HG02571 (cell line): ENCODE data around the gene POLR1G.

ENCODE experiments used
- ATAC-seq: cut with Tn5 transposase; IDR thresholded peaks from one replicate; pipeline ENCODE4 v1.9.1; 2021; ENCODE audit warnings: mild to moderate bottlenecking, moderate library complexity; ENCODE audit not compliant: unreplicated experiment

POLR1G gene, protein sequence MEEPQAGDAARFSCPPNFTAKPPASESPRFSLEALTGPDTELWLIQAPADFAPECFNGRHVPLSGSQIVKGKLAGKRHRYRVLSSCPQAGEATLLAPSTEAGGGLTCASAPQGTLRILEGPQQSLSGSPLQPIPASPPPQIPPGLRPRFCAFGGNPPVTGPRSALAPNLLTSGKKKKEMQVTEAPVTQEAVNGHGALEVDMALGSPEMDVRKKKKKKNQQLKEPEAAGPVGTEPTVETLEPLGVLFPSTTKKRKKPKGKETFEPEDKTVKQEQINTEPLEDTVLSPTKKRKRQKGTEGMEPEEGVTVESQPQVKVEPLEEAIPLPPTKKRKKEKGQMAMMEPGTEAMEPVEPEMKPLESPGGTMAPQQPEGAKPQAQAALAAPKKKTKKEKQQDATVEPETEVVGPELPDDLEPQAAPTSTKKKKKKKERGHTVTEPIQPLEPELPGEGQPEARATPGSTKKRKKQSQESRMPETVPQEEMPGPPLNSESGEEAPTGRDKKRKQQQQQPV

GRCh38 chr19:45406226-45407090, at the start of gene POLR1G:
Gene POLR1G (plus strand): TSS chr19:45406644. CDS start chr19:45406697, 53 bp downstream.
- peak; percentile 78 for ATAC-seq

DNA sequence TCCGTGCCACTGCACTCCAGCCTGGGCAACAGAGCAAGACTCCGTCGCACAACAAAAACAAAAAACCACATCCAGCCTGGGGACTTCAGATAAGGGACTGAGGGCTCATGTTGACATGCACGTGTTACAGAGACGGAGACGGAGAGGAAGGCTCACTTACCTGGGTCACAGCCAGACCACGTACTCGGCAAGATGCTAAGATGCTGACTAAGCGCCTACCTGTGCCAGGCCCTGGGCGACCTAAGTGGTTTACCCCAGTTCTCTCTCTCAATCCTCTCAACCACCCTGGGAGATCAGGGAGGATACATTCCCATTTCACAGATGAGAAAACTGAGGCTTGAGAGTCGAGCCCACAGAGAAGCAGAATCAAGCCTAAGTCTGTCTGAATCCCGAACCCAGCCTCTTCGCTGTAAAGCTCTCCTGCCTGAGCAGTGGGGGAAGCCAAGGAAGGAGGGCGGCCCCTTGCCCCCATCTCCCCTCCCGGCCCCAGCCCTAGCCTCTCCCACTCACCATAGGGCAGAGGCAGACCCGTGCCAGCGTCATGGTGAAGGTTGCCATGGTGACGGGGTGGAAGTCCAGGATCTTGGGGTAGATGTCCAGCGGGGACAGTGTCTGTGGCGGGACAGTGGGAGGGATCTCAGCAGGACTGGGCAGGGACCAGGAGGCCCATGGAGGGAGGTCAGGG, 49.5 kb upstream of the POLR1G start:
- ATAC-seq = no peak

- ATAC-seq = no peak
Measured at GRCh38 chr19:45357445-45357783, 49.0 kb upstream of the POLR1G start.

DNA sequence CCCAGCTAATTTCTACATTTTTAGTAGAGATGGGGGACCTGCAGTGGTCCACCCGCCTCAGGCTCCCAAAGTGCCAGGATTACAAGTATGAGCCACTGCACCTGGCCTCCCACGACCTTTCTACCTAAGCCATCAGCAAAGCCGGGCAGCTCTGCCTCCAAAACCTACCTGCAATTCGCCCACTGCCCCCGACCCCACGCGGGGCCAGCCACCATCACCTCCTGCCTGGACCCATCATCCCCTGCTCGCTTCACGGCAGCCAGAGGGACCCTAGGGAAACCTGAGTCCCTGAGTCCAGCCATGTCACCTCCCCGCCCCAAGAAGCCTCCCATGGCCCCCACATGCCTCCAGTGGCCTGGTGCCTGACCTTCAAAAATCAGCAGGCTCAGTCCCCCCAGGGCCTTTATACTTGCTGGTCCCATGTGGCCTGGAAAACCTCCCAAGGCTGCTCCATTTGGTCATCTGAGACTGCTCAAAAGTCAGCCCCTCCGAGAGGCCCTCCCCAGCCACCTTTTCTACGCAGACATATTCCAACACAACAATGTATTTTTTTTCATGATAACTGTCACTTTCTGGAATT, 48.1 kb upstream of the POLR1G start:
- no peak for ATAC-seq

GRCh38 chr19:45361608-45362007, 44.8 kb upstream of the POLR1G start:
- no peak for ATAC-seq

GRCh38 chr19:45362291-45362690, 44.2 kb upstream of the POLR1G start:
- ATAC-seq = no peak

GRCh38 chr19:45363861-45364459, 42.5 kb upstream of the POLR1G start:
- no peak for ATAC-seq

DNA sequence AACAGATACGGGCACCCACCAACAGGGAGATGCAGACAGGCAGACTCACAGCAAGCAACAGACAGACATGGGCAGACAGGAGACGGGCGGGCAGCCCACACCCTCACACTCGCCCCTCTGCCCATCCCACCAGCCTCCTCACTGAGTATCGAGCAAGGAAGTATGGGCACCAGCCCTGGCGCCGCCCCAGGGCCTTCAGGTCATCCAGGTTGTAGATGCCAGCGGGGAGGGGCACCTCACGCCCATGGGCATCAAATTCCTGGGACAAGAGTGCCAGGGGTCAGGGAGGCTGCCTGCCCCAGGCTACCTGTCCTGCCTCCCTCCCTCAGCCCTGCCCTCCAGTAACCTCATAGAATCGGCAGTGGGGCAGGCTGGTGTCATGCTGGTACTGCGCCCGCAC, 41.7 kb upstream of the POLR1G start:
- ATAC-seq = no peak

DNA sequence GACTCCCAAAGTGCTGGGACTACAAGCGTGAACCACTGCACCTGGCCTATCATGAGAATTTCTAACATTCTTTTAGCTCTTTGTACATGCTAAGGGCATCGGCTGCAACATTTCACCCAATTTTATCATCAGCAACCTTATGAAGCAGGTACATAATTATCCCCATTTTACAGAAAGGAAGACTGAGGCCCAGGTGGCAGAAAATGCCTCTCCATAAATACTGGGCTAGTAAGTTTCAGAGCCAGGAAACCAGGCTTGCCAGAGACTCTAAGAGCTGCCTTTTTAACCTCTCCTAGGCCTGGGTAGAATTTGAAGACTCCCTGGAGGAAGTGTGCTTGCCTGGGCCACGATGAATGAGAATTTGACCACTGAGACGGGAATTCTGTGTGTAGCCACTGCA, 38.3 kb upstream of the POLR1G start:
- ATAC-seq = no peak

- no peak for ATAC-seq
Measured at GRCh38 chr19:45368737-45369340, 37.6 kb upstream of the POLR1G start.

DNA sequence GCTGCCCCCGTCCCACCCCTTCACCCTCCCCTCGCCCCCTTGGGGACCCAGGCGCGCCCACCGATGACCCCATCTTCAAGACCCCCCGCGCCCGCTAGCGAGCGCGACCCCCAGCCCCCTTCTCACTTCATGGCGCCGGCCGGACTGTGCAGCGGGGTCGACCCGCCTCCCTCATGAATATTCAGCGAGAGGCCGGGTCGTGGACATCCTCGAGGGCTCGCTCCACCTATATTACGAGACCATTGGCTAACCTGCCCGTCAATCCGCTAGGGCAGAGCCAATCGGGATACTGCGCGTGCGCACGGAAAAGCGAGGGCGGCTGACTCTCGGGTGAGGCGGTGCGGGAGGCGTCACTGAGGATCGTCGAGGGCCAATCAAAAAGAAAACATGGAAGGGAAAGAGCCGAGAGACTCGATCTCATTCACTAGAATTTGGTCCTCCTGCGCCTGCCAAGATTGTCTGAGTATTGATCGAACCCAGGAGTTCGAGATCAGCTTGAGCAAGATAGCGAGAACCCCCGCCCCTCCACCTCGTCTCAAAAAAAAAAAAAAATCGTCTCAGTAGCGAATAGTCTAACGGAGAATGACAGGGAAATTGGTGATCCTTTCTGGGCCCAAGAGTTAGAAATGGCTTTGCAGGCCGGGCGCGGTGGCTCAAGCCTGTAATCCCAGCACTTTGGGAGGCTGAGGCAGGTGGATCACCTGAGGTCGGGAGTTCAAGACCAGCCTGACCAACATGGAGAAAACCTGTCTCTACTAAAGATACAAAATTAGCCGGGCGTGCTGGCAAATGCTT, 35.8 kb upstream of the POLR1G start, which contains the start of gene ERCC2:
Gene ERCC2 (minus strand): TSS at position 164 of the 795 bp plus-strand sequence. CDS start 33 bp downstream, at position 131.
- ATAC-seq = peak; percentile 94

- ATAC-seq = no peak
Measured at GRCh38 chr19:45376045-45376724, 30.3 kb upstream of the POLR1G start.

DNA sequence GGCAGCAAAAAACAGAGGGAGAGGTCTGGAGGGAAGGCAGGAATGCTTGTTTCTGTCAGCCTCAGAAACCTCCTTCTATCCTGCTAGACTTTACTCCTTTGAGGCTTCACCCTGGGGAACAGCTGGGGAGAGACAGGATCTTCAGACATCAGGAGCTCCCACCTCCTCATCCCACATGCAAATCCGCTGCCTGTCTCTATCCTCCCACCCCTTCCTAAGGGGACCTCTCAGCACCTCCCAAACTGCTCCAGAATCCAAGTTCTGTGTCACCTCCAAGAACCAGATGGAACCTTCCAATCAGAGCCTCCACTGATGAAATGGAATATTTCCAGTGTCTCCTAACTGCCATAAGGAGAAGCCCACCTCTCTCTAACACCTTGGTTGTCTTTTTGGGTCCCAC, 26.3 kb upstream of the POLR1G start:
- ATAC-seq = no peak

DNA sequence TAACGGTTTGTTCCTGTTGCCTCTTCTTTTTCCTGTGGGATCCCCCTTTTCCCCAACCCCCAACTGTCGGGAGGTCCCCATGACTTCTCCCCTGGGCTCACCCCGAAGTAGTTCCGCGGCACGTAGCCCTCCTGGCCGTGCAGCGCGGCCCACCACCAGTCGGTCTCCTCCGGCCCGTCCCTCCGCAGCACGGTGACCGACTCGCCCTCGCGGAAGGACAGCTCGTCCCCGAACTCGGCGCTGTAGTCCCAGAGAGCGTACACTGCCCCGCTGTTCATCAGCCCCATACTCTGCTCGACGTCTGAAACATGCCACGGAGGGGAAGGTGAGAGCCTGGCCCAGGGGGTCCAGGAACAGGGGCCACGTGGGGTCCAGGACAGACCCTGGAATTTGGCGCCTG, 24.0 kb upstream of the POLR1G start:
- ATAC-seq = no peak

DNA sequence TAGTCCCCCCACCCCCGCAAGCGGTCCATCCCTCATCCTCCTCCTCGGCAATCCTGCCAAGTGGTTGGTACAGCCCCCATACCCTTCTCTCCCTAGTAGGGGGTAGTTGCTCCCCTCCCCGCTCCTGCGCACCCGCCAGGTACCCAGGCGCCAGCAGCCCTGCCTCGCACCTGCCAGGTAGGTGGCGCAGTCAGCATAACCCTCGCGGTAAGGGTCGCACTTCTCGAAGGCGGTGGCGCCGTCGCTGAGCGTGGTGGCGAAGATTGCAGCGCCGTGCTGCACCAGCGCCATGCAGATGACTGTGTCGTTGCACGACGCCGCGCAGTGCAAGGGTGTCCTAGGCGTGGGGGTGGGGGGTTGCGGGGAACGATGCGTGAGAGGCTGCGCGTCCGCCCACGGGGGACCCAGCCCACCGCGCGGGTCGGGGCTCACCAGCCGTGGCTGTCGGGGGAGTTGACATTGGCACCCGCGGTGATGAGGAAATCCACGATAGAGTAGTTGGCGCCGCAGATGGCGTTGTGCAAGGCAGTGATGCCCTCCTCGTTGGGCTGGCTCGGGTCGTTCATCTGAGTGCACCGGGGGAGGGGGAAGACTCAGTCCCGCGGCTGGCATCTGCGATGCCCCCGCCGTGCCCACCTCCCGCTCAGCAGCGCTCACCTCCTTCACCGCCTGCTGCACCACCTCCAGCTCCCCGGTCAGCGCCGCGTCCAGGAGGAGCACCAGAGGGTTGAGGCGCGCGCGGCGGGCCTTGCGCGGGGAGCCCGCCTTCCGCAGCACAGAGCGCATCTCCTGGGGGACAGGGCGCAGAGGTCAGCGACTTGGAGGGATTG, 20.8 kb upstream of the POLR1G start:
- ATAC-seq = no peak

DNA sequence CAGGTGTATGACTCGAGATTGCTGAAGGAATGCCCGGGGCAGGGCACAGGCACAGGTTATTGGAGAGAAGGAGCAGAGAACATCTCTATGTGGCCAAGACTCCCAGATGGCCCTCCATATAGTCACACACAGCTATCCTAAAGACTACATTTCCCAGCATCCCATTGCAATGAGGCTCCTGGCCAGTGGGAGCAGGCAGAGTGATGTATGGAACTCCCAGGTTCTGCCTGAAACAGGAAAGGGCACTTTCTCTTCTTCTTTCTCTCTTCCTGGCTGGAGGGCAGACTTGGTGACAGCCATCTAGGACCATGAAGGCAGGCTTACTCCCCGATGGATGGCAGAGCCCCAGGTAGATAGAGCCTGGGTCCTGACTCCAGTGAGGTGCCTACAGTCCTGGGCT, 15.1 kb upstream of the POLR1G start:
- no peak for ATAC-seq

DNA sequence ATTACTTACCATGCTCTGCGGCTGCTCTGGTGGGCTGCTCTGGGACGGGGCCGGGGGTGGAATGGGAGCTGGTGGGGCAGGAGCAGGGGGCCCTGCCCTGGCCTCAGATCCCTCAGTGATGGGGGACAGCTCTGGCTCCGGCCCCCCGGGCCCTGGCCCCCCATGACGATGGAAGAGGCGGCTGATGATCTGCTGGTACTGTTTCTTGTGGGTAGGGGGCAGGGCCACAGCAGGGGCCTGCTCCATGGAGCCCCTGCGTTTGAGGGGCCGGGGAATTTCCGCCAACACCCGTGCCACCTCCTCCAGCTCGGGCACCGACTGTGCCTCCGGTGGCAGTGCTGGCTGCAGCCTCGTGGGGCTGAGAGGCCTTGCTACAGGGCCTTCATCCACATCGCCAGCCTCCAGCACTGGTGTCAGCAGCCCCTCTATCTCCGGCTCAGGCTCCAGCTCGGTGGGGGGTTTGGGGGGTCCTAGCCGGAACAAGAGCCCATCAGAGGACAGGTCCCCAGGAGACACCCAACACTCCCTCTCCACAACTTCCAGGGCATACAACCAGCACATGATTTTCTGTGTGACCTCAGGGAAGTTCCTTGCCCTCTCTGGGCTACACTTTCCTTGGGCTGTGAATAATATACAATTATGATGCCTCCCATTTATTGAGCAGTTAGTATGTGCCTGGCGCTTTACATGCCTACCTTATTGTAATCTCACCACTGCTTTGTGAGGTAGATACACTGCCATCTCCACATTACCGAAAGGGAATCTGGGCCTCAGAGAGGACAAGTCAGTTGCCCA, 14.4 kb upstream of the POLR1G start:
- ATAC-seq = no peak
